HG03135 (cell line): ENCODE measurements around the gene BLOC1S3.

ENCODE experiments used
- ATAC-seq: cut with Tn5 transposase; IDR thresholded peaks from one replicate; pipeline ENCODE4 v1.9.1; 2021; ENCODE audit warnings: mild to moderate bottlenecking, moderate library complexity; ENCODE audit not compliant: unreplicated experiment

The BLOC1S3 gene

DNA sequence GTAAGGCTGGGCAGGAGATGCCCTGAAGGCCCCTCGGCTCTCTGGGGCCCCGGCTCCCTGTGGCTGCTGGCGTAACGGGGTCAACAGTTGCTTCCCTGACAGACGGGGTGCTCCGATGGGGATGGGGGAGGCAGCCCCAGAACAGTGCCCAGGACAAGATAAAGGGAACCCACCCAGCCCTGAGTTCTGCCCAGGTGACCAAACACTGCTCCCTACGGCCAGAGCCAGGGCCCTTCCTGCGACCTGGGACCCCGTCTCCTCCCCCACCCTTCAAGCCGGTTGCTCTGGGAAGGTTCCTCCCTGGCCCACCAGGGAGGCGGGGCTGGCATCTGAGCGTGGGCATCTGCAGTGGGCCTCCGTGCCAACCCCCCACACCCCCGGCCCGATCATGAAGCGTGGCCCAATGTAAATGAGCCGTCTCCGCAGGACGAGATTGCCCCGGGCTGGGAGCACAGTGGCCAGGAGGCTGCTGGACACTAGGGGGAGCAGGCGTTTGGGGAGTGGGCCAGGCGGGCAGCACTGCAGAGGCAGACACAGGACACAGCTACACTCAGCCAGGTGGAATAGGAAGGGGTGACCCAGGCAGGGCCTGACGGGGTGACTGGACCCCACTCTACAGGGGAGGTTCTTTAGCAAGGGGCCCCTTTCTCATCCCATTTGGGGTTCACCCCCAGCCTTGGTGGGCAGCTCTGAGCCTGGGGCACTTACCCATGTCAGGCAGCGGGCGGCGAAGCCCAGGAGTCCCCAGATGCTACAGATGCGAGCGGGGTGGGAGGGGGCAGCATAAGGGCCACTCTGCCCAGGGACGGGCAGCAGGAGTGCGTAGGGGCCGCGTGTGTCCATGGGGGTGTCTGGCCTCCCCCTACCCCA lies 16.6 kb upstream of the BLOC1S3 start:
- no peak for ATAC-seq

DNA sequence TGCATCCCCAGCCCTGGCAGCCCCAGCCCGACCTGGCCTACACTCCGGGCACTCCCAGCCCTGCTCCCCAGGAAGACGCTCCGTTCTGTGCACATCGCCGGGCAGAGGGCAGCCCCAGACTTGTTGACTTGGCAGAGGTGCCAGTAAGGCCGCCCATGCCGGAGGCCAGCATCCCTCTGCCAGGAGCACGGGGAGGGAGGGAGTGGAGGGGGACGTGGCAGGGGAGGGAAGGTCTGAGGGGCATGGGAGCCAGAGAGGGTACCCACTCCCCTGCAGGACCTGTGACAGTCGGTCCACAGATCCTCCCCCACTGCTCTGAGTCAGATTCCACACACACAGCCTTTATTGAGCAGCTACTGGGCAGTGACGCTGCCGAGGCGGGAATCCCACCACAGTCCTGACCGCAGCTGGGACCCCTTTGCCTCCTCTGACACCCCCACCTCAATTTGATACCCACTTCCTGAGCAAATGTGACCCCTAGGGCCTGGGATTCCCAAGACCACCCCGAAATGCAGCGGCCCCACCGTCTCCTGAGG lies 15.9 kb upstream of the BLOC1S3 start:
- ATAC-seq = no peak

DNA sequence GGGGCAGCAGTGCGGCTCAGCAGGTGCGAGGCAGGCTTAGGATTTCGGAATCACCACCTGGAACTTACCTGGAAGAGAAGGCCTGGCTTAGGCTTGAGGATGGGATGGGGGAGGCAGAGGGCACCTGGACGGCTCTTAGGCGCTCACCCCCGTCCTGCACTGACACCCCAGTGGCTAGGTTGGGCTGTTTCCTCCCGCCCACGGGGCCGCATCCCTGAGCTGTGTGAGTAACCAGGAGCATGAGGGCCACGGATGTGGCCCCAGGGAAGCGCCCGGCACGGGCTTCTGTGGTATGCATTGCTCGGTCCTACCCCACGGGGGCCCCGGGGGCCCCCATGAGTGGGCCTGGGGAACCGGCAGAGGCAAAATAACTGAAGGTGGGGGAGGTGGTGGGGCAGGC lies 15.4 kb upstream of the BLOC1S3 start:
- ATAC-seq = no peak

- no peak for ATAC-seq
Observed at GRCh38 chr19:45163751-45164460, 14.7 kb upstream of the BLOC1S3 start.

DNA sequence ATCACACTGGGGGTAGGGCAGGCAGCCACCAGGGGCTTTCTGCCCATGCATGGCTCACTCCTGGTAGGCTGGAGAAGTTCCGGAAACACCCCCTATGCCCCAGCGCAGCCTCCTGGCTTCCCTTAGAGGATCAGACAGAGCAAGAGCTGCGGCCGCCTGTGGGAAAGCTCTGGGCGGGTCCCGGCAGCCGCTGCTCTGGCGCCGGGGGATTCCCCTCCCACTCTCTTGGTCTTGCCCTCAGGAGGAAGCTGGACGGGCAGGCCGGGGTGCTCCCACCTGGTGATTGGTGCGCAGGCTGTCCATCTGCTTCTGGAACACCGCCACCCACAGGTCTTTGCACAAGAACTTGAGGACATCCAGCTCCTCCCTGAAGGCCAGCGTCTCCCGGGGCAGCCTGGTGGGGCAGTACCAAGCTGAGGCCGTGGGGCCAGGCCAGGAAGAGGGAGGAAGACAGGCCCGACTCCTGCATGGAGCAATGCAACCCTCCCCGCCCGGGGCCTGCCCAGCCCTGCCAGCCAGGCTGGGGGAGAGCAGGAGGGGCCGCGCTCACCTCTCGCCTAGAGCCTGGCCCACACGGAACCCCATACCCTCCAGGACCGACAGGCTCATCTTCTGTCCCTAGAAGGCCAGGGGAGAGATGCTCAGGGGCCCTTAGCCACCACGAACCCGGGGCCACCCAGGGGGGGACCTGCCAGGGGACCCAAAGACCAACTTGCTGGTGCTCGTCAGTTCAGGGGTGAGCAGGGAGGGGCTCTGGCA lies 13.8 kb upstream of the BLOC1S3 start:
- no peak for ATAC-seq

DNA sequence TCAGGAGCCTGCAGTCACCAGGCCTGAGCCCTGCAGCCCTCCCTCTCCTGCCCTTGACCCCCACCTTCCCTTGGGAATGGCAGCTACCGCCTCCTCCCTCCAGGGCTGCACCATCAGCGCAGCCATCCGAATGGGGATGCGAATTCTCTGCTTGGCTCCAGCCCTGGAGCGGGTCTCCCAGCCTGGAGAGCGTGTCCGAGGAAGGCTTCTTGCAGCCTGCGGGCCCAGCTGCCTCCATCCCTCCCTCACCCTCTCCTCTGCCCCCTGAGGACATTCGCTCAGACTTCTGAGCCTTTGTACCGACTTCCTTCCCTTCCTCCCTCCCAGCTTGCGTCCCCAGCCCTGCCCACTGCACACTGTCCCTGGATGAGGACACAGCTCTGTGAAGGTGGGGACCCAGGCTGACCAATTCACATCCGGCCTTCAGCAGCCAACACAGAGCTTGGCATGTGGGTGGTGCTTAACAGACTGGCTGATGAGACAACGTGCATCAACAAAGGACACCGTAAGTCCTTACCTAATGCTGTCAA lies 11.8 kb upstream of the BLOC1S3 start:
- ATAC-seq = no peak

GRCh38 chr19:45168767-45169351 lies 9.7 kb upstream of the BLOC1S3 start:
- ATAC-seq = no peak

DNA sequence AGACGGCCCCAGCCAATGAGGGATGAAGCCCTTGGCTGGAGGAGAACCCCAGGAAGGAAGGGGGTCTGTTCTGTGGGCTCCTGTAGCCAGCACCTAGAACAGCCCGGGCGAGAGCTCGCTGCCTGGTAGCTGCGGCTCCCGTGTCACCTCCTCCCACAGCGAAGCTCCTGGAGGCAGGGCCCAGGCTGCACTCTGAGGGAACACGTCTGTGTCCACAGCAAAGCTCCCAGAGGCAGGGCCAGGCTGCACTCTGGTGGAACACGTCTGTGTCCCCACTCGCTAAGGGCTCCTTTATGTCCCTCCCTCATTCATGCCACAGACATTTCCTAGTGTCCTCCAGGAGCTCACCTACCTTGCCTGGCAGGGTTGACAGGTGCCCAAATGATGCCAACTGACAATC lies 9.0 kb upstream of the BLOC1S3 start:
- no peak for ATAC-seq

DNA sequence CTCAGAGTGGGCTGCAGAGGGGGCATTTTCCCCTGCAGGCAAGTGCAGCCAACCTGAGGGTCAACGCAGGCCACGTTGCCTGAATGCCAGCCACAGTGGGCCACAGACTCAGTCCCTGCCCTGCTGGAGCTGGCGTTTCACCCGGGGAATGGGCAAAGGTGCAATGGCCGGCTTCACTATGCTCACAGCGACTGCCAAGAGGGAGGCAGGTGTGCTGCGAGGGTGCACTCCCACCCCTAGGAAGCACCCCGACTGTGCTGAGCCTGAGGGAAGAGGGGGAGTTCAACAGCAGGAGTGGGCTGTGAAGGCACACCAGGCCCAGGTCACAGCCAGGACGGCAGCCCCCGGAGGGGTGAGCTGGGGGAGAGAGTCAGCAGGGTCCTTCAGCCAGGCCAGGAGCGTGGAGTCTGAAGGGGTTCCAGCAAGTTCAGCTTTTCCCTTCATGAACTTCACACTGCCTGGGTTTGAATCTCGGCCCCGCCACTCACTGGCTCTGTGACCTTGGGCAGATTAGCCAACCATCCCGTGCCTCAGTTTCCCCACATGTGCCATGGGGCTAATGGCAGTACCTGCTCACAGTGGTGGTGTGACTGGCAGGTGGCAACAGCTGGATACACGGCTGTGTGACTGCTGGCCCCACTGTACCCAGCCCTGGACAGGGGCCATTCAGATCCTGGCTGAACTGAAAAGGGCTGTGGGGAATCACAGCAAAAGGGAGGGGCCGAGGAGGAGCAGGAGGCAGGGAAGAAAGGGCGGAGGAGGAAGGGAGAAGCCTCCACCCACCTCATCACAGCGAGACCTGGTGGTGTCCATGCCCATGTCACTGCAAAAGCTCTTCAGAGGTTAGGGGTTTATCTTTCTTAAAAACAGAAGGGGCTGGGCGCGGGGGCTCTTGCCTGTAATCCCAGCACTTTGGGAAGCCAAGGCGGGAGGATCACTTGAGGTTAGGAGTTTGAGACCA lies 8.2 kb upstream of the BLOC1S3 start:
- ATAC-seq = no peak

- ATAC-seq = no peak
Observed at GRCh38 chr19:45171211-45171623, 7.4 kb upstream of the BLOC1S3 start.

GRCh38 chr19:45172173-45172572 lies 6.4 kb upstream of the BLOC1S3 start:
- no peak for ATAC-seq

- no peak for ATAC-seq
Observed at GRCh38 chr19:45172611-45173208, 5.9 kb upstream of the BLOC1S3 start.

DNA sequence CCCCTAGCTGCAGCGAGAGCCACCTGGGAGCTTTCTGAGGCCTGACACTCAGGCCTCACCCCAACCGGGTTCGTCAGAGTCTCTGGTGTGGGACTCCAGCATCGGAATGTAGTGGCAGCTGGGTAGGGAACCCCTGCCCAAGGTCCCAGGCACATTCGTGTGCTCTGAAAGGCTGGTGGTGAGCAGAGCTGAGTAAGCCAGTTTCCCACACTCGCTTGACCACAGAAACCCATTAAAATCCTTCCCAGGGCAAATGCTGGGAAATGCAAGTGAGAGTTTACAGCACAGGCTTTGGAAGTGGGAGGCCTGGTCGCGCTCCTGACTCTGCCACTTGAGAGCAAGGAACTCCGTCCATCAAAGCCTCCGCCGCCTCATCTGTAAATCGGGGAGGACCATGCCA lies 4.8 kb upstream of the BLOC1S3 start:
- no peak for ATAC-seq

GRCh38 chr19:45175515-45176345 lies 2.9 kb upstream of the BLOC1S3 start:
- ATAC-seq = no peak

GRCh38 chr19:45177817-45178261 lies 745 bp upstream of the BLOC1S3 start, which contains the start of gene TRAPPC6A:
Gene TRAPPC6A, minus strand, starts transcription at chr19:45178237. Its CDS starts 19 bp downstream, at chr19:45178218.
- peak; percentile 5 for ATAC-seq

DNA sequence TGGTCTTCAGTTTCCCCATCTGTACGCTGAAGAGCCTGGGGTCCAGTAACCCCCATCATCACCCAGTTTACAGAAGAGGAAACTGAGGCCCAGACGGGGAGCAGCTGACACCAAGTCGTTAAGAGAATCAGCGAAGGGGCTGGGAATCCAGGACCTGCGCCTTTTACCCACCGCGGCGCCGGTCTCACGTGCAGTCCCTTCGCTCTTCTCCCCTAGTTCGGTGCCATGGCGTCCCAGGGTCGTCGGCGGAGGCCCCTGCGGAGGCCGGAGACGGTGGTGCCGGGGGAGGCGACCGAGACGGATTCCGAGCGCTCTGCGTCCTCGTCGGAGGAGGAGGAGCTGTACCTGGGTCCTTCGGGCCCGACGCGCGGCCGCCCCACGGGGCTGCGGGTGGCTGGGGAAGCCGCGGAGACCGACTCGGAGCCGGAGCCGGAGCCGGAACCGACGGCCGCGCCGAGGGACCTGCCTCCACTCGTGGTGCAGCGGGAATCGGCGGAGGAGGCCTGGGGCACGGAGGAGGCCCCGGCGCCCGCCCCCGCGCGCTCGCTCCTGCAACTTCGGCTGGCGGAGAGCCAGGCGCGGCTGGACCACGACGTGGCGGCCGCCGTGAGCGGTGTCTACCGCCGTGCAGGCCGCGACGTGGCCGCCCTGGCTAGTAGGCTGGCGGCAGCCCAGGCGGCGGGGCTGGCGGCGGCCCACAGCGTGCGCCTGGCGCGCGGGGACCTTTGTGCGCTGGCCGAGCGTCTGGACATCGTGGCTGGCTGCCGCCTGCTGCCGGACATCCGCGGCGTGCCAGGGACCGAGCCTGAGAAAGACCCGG lies 698 bp downstream of the BLOC1S3 start:
- no peak for ATAC-seq

GRCh38 chr19:45179892-45180370 lies 1.3 kb downstream of the BLOC1S3 start:
- ATAC-seq = no peak
